GM21447 (cell line): Measurements from ENCODE around the gene CAST.

Experiments
- ATAC-seq: cut with Tn5 transposase; IDR thresholded peaks from one replicate; pipeline ENCODE4 v1.9.1; 2021; ENCODE audit not compliant: unreplicated experiment

Gene CAST

GRCh38 chr5:96671441-96671840, 9.3 kb downstream of the CAST start:
- no peak for ATAC-seq

- ATAC-seq = no peak
Observed at GRCh38 chr5:96673127-96673526, 11.0 kb downstream of the CAST start.

DNA sequence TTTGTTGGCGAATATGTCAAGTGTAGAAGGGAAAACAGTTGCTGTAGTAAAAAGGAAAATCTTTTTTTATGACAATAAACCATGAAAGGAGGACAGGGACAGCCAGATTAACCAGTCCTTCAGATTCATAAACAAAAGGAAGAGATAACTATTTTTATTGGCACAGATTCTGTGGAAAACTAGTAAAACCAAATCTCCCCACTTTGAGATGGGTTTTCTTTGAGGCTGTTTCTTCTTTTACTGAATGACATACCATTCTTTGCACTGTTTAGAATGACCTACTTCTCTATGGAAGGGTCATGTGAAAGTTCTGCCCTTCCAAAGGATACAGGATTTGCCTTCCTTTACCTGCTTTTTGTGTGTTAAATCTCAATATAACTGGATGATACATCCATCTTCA, 13.7 kb downstream of the CAST start:
- no peak for ATAC-seq

DNA sequence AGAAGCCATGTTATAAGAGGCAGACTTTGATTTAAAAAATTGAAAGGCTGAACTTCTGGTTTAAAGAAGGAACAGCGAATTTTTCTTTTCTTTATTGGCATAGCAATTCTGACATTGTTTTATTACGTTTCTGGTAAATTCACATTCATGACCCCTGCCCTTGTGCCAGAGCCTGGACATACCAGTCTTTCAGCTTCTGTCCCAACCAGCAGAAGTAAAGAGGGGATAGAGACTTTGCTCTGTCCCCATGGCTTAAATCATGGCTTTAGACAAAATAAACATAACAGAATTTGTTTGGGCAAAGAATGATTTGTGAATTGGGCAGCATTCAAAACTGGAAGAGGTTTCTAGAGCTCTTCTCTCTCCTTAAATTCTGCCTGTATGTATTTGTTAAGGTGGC, 15.3 kb downstream of the CAST start:
- no peak for ATAC-seq

GRCh38 chr5:96679293-96679692, 17.1 kb downstream of the CAST start:
- no peak for ATAC-seq

- ATAC-seq = no peak
Observed at GRCh38 chr5:96680759-96681470, 18.7 kb downstream of the CAST start.

- no peak for ATAC-seq
Observed at GRCh38 chr5:96683392-96683791, 21.2 kb downstream of the CAST start.

GRCh38 chr5:96683810-96684209, 21.6 kb downstream of the CAST start:
- no peak for ATAC-seq

DNA sequence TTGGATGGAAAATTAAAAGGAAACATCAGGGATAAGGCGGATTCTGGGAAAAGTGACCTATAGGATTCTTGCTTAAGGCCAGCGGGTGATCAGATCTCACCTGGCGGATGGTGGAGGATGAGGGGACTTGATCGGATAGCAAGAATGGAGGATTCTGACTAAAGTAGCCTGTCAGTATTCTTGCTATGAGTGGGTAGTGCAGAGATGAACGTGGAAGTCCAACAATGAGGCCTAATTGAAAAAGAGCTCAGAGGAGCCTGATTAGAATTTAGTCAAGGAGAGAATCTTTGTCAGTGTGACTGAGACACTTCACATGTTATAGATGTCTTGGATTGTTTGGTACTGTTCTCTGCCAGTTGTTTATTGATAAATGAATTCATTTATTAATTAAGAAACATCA, 24.9 kb downstream of the CAST start:
- no peak for ATAC-seq

- ATAC-seq = peak; percentile 94
Observed at GRCh38 chr5:96687812-96688453, 25.8 kb downstream of the CAST start.

DNA sequence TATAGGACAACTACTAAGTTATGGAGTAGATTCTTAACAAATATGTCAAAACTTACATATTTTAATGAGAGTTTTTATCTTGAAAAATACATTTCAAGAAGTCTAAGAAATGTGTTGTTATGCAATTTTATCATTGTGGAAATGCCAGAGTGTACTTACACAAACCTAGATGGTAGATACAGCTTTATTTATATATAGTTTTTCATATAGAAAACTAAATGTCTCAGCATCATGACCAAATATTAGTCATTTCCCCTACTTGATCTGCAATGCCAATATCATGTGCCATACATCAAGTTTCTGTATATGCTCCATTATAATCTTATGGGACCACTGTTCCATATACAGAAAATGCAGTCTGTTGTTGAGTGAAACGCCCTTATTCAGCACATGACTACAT, 28.7 kb downstream of the CAST start:
- no peak for ATAC-seq

DNA sequence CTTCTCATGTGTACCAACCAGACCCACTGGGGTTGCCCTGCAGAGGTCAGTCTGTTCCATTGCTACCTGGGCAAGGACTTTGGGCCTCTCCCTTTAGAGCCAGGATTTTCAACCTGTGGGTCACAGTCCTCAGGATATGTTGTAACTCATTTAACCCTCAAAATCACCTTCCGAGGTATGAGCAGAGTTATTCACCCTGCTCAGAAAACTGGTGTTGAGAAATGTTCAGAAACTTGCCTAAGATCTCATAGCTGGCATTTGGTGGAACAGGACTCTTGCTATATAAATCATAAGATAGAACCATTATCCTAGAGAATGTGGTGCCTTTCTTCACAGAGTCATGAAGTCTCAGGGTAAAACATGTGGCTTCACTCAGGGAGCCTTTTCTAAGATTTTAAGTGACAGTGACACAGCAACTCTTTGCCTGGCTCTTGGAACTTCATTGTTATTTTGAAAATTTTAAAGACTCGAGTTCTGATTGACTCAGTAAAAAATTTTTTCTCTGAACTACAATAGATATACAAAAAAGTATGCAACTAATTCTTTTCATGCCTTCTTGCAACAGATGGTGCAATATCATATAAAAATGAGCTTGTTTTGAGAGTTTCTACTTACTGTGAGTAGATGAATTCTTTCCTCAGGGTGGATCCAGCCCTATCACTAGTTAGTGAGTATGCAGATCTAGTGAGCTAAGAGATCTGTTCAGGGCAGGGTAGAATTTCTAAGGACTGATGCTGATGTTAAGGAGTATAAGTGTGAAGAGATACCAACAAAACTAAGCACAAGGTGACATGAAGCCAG, 29.5 kb downstream of the CAST start:
- no peak for ATAC-seq

DNA sequence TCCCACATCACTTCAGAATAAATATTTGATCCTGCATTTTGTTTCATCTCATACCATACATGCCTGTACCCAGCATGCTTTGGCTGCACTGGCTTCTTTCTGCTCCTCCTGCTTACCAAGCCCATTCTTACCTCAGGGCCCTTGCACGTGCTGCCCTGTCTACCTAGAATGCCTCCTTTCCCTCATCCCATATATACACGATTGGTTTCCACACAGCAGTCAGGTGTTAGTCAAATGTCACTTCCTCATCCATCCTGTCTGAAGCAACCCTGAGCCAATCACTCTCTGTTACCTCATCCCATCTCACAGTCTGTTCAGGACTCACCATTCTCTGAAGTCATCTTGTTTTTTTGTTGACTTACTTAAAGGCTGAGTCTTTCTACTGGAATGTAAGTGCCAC, 30.3 kb downstream of the CAST start:
- no peak for ATAC-seq

GRCh38 chr5:96699186-96699820, 37.1 kb downstream of the CAST start:
- no peak for ATAC-seq

DNA sequence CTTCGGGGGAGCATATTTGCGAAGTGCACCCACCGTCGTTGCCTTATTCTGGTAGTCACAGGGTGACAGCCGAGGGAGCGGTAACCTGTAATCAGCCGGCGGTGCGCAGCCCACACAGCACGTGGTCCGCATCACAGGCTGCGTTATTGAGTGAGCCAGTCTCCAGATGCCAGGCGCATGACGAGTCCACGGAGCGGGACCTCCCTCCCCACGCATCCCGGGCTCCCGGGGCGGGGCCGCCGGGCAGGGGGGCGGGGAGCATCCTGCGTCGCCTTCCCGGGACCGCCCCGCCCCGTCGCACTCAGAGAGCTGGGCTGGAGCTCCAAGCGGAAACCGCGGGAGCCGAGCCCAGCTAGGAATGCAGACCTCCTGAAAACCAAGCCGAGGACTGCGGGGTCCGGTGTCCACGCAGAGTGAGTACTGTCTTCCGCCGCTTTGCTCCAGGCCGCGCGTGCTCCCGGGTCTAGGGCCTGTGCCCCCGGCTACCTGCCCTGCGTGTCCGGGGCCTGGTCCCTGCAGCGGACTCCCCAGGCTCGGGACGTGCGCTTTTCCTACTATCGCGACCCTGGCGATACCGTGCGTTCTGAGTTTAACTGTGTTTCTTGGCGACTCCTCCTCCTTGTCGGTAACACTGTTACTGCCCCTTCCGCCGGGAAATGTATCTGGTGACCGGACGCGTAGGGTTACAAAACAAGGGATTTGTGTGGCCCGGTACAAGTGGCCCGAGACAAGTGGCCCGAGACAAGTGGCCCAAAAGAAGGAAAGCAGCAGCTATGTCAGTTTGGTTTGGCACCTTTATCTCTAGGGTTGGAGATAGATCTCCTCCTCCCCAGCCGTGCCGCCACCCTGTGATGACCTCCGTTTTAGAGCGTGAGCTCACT, 40.6 kb downstream of the CAST start:
- ATAC-seq = peak; percentile 54

DNA sequence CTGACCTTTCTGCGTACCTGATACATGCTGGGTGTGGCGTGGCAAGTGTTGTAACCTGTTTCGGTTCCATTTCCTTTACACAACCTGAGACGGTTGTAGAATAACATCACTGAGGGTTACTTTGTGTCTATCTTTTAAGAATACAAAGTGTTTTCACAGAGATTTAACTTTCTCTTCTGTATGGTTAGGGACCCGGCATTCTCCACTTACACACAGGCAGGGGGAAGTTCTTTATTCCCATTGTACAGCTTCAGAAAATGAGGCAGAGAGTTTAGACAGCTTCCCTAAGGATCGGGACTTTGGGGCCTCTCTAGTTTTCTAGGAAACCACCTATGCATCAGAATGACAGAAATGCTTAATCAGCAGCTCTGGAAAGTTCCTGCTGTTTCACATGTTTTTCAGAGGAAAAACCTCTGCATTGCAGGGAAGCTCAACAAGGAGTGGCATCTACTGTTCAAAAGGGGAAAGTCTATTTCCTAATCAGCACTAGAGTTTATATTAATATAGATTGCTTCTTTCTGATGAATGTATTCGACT, 41.3 kb downstream of the CAST start:
- peak; percentile 82 for ATAC-seq

GRCh38 chr5:96703995-96704394, 41.8 kb downstream of the CAST start:
- ATAC-seq = no peak

DNA sequence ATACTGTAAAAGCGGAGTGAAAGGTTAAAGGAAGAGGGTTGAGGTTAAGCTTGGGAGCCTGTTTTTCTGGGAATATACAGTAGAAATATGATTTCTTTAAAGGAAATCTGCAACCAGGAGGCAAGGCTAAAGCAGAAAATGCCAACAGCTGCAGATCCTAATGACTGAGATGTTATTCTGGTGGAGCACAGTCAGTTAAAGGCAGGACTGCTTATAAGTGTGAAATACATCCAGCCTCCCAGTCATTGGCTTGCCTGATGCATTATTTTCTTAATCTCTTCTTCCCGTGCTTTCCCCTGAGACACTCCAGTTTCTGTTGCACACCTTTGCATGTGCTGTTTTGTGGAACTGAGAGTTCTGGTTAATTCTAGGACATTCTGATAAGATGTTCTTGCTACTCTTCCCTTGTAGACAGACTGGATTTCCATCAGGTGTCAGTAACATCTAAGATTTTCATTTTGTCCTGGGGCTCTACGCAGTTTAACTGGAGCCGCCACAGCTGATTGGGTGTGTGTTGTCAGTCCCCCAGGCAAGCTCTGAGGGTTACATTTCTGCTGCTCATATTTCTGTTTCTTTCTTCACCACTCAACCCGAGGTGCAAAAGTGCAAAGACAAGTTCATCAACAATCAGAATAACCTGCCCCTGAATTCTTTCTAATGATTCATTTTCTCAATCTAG, 44.4 kb downstream of the CAST start:
- ATAC-seq = no peak

DNA sequence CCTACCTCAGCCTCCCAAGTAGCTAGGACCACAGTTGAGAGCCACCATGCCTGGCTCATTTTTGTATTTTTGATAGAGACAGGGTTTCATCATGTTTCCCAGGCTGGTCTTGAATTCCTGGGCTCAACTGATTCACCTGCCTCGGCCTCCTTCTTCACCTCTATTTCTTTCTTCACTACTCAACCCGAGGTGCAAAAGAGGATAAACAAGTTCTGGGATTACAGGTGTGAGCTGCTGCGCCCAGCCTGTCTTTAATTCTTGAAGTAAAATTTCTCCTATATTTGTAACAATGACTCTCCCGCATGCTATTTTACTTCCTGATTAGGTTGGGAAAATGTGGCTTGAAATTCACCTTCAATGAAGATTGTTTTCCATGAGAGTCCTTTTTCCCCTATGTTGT, 46.4 kb downstream of the CAST start:
- ATAC-seq = no peak
